HG03045 (cell line): ENCODE data around the gene EFCAB6.

Source experiments
- ATAC-seq: cut with Tn5 transposase; IDR thresholded peaks from one replicate; pipeline ENCODE4 v1.9.1; 2021; ENCODE audit warnings: mild to moderate bottlenecking, moderate library complexity; ENCODE audit not compliant: unreplicated experiment

Gene EFCAB6

GRCh38 chr22:43534916-43535315 is 277.2 kb downstream of the EFCAB6 start:
- ATAC-seq, result no peak

GRCh38 chr22:43533656-43534428 is 278.3 kb downstream of the EFCAB6 start:
- no peak for ATAC-seq

GRCh38 chr22:43533156-43533530 is 279.0 kb downstream of the EFCAB6 start:
- no peak for ATAC-seq

GRCh38 chr22:43532301-43533155 is 279.6 kb downstream of the EFCAB6 start:
- ATAC-seq, result no peak

GRCh38 chr22:43531651-43532050 is 280.5 kb downstream of the EFCAB6 start:
- no peak for ATAC-seq

- no peak for ATAC-seq
Observed at GRCh38 chr22:43530349-43531201, 281.5 kb downstream of the EFCAB6 start.

- ATAC-seq, result no peak
Observed at GRCh38 chr22:43529934-43530333, 282.2 kb downstream of the EFCAB6 start.

- no peak for ATAC-seq
Observed at GRCh38 chr22:43529461-43529860, 282.6 kb downstream of the EFCAB6 start.

- no peak for ATAC-seq
Observed at GRCh38 chr22:43528601-43529360, 283.3 kb downstream of the EFCAB6 start.

- no peak for ATAC-seq
Observed at GRCh38 chr22:43526946-43527345, 285.2 kb downstream of the EFCAB6 start.

GRCh38 chr22:43526117-43526655 is 285.9 kb downstream of the EFCAB6 start:
- no peak for ATAC-seq

- ATAC-seq, result no peak
Observed at GRCh38 chr22:43521716-43522115, 290.4 kb downstream of the EFCAB6 start.

GRCh38 chr22:43520632-43521039 is 291.5 kb downstream of the EFCAB6 start:
- no peak for ATAC-seq

- ATAC-seq, result no peak
Observed at GRCh38 chr22:43516996-43517635, 295.0 kb downstream of the EFCAB6 start.

GRCh38 chr22:43516386-43516785 is 295.7 kb downstream of the EFCAB6 start:
- ATAC-seq, result no peak

- ATAC-seq, result no peak
Observed at GRCh38 chr22:43515902-43516301, 296.2 kb downstream of the EFCAB6 start.

GRCh38 chr22:43515411-43515810 is 296.7 kb downstream of the EFCAB6 start:
- ATAC-seq, result no peak

GRCh38 chr22:43514476-43515157 is 297.5 kb downstream of the EFCAB6 start:
- no peak for ATAC-seq

GRCh38 chr22:43512279-43512678 is 299.8 kb downstream of the EFCAB6 start:
- no peak for ATAC-seq
